H7 (cell line): Measurements from ENCODE around the gene GGA1. TPM values are rescaled to one million over a fixed set of nuclear protein-coding genes. Genes with fewer than 3 reads are reported as not detected.
"Not testable (repeated sequence)": the region's sequence is repeated elsewhere in the genome, so short reads cannot be mapped to it uniquely, and the experiment has no call there.

Source experiments
- DNase-seq: peaks from one replicate; pipeline ENCODE4 v3.0.0; 2012
- H3K27me3 ChIP-seq: 2 replicates; pipeline ENCODE4 v1.6.0; 2011; ENCODE audit warnings: mild to moderate bottlenecking, low read length; ENCODE audit not compliant: control insufficient read depth, insufficient read depth
- H3K36me3 ChIP-seq: replicated peaks from 2 replicates; pipeline ENCODE4 v1.5.1; 2011; ENCODE audit warnings: low read length; ENCODE audit not compliant: control insufficient read depth, insufficient read depth
- H3K4me3 ChIP-seq: 2 replicates; pipeline ENCODE4 v1.5.1; 2011; ENCODE audit warnings: low read depth, mild to moderate bottlenecking, control low read depth, low read length, moderate library complexity; ENCODE audit not compliant: insufficient read depth
- total RNA-seq: library from RNA; depleted of rRNA; stranded (reverse); fragments of >200 nt; shearing (Covaris generic); gene quantifications from 2 replicates; pipeline ENCODE4 v1.2.3, GENCODE V29; 2014

GGA1 gene
- total RNA-seq, 1 experiment from 2014 or later, result 67.9 TPM

DNA sequence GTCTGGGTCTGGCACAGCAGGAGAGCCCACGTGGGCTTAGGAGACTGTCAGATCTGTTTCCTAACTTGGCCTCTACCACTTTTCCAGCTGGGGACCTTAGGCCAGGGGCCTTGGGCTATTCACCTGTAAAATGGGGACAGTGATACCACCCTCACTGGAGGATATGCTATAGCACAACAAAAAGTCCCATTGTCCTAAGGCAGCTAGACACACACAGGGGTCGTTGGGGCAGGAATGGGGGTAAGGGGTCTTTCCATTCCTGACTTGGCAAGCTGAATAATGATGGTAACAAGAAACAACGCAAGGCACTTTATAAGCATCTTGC is 28.3 kb downstream of the GGA1 start:
- Histone ChIP-seq H3K4me3 (no peak overlapping the region), H3K27me3 (no peaks in the 10 kb centered on the region), H3K36me3 (peaks cover 8% of the 10 kb centered on the region)
- no peak for DNase-seq

DNA sequence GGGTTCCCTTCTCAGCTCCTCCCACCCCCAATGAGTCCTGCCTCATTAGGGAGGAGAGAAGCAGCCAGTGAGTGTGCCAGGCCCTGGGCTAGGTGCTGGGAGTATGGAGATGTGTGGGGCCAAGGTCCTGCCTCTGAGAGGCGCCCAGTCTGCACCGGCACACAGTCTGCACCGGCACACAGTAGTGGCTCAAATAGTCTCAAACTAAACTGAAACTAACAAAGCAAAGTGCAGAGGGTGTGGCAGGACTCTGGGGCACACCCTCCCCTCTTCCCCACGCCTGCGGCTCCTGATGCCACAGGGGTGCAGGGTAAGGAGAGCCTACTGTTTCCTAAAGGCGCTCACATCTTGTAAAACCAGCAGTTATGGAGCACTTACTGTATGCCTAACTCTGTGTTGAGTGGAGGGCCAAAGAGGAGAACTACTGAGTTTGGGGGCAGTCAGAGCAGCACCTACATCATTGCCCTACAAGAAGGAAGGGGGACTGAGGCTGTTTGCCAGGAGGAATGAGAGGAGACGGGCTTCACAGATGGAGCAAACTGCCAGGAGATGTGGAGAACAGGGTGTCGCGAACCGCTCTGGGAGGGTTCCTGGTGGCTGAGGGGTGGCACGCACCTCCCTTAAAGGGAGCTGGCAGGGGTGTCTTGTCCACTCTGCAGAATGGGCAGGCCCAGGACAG is 29.9 kb downstream of the GGA1 start:
- peak overlapping the region; percentile 73 for H3K4me3 ChIP-seq
- DNase-seq, result peak; percentile 63
- H3K27me3 ChIP-seq, result no peaks in the 10 kb centered on the region
- H3K36me3 ChIP-seq, result peaks cover 11% of the 10 kb centered on the region

DNA sequence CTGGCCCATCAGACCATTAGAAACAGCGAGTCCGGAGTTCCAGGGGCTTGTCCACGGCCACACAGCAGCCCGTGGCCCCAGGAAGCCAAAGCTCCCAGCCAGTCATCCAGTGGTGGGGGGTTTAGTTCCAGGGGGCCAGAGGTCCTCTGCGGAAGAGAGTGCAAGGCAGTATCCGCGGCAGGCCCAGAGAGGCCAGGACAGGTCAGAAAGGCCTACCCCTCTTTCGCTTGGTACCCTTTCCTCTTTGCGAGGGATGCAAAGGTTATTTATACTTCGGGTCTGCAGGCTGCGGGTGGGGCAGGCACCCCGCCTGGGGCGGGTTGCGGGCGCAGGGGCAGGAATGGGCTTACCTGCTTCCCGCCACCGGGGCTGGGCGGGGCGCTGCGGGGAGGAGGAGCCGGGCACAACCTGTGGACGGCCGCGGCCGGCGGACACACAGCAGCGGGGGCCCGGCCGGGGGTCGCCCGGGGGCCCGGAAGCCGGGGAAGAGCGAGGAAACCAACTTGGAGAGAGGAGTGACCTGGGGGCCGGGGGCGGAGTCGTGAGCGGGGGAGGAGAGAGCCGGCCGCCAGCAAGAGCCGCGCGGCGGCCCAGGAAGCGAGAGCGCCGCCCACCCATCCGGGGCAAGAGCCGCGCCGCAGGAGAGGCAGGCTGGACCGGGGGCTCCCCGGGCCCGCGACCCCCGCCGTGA is 30.6 kb downstream of the GGA1 start, which contains the start of gene SH3BP1:
TSS of gene SH3BP1 (plus strand) at position 600 of the 691 bp plus-strand sequence. CDS start 119 bp downstream, outside the sequence.
- Histone ChIP-seq H3K27me3 (no peaks in the 10 kb centered on the region), H3K36me3 (peaks cover 15% of the 10 kb centered on the region), H3K4me3 (peak within 1 kb of the TSS; percentile 73)
- peak; percentile 96 for DNase-seq

DNA sequence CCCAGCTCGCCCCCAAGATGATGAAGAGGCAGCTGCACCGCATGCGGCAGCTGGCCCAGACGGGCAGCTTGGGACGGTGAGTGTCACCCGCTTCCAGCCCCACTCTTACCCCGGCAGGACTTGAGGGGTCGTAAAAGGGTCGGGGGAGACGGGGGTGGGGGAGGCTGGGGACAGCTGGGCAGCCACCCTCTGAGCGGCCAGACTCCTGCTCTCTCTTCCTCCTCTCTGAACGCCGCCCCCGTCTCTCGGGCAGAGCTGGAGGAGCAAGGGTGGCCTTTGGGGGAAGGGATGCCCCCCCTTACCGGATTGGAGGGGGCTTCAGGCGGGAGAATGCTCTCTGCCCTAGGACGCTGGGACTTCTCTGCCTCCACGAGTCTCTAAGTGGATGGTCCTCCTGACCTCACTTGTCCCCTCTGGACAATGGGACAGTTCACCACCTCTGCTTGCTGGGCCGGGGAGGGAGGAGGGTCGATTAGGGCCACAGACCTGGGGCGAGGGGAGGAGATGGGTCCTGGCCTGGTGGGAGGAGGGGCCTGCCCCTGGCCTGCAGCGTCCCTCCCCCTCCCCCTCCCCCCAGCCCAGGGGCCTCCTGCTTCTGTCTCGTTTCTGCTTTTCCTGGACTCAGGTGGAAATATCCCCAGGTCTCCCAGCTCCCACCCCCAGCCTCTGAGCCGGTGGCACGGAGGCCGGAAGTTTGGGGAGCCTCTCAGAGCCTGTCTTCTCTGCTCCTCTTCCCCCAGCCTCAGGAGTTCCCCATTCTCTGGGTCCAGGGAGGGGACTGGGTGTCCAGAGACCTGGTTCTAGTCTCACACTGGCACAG is 31.3 kb downstream of the GGA1 start:
- peaks cover 22% of the 10 kb centered on the region for H3K36me3 ChIP-seq
- DNase-seq, result peak; percentile 92
- peak overlapping the region; percentile 73 for H3K4me3 ChIP-seq
- no peaks in the 10 kb centered on the region for H3K27me3 ChIP-seq

DNA sequence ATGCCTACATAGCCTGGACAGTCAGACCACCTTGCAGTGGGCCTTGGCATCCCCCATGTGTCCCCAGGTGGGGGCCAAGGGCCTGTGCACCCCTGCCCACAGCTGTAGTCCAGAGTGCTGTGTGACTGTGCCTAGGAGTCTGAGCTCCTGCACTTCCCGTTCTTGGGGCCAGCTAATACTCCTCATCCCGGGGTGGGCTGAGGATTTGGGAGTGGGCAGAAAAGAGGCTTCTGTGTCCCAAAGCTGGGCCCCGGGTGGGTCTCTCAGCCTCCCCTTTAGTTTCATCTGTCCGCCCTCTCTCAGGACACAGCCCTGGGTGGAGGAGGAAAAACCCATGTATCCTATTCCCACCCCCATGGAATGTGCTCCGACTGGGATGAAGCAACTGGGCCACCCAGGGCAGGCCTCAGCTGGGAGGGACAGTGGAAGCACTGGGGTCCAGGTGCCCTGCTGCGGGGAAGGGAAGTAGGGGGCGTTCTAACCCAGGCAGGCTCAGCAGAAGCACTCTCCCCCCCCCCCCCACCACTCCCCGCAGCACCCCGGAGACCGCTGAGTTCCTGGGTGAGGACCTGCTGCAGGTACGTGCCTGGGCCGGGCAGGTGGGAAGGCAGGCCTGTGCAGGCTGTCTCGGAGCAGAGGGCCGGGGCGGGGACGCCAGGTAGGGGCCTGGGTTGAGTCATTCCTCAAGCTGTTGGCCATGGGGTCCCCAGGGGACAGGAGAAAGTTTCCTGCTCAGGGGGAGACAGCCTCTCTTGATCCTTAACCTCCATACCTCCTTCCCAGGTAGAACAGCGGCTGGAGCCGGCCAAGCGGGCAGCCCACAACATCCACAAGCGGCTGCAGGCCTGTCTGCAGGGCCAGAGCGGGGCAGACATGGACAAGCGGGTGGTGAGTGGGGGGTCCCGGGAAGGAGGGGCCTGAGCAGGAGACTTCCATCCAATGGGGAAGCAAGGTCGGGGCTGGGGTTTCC is 32.2 kb downstream of the GGA1 start:
- peak overlapping the region; percentile 73 for H3K4me3 ChIP-seq
- H3K36me3 ChIP-seq, result peaks cover 26% of the 10 kb centered on the region
- H3K27me3 ChIP-seq, result no peaks in the 10 kb centered on the region
- peak; percentile 61 for DNase-seq

DNA sequence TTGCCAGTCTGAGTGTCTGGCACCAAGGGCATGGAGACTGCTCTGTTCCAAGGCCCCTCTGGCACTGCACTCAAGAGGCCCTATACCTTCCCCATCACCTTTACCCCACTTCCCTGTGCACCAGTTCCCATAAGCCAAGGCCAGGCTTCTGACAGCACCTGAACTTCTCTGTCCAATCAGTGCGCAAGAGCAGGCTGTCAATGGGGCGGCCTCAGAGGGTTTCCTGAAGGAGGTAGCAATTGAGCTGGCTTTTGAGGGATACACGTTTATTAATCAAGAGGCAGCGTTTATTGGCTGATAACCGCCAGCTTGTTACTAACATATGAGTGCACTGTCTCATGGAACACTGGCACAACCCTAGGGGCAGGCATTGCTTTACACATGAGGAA is 32.9 kb downstream of the GGA1 start:
- Histone ChIP-seq H3K27me3 (no peaks in the 10 kb centered on the region), H3K4me3 (no peak overlapping the region)
- DNase-seq, result no peak

DNA sequence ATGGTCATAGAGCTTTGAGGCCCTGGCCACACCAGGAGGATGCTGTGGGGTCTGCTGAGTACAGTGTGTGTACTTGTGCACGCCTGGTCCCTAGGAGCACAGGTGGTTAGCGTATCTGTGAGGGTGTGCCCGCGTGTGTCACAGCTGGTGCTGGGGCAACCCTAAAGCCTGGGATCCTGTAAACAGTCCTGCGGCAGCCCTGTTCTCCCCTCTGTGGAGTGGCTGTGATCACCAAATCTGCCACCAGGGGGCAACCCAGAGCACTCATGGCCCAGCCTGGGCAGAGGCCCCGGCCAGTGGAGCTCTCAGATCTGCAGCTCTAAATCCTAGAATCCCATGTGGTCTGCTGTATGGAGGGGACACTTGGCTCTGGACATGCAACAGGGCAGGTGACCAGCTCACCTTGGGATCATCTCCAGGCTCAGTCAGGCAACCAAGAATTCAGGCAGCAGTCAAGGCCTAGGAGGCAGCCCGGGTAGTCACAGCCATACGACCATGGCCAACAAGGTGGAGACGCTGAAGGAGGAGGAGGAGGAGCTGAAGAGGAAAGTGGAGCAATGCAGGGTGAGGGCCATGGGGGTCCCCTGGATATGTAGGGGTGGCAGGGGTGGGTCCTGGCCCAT is 34.7 kb downstream of the GGA1 start:
- H3K27me3 ChIP-seq, result no peaks in the 10 kb centered on the region
- DNase-seq, result peak; percentile 96
- H3K36me3 ChIP-seq, result peaks cover 33% of the 10 kb centered on the region
- H3K4me3 ChIP-seq, result no peak overlapping the region

More for the DNA sequence above, 32.9 kb downstream of the GGA1 start:
- H3K36me3 ChIP-seq, result peaks cover 26% of the 10 kb centered on the region

DNA sequence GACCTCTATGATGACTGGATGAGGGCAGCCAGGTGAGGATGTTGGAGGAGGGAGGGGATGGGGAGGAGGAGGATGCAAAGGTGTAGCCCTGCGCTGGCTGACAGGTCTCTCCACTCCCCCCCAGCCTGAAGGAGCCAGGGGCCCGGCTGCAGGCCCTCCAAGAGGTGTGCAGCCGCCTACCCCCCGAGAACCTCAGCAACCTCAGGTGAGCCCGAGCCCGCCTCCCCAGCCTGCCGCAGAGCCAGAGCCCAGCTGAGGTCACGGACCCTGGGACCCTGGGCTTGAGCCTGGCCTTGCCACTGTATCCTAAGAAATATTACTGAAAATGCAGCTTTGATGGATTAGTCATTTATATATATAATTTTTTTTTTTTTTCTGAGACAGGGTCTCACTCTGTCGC is 38.7 kb downstream of the GGA1 start:
- peaks cover 45% of the 10 kb centered on the region for H3K36me3 ChIP-seq
- no peak overlapping the region for H3K4me3 ChIP-seq
- DNase-seq, result no peak
- H3K27me3 ChIP-seq, result no peaks in the 10 kb centered on the region

DNA sequence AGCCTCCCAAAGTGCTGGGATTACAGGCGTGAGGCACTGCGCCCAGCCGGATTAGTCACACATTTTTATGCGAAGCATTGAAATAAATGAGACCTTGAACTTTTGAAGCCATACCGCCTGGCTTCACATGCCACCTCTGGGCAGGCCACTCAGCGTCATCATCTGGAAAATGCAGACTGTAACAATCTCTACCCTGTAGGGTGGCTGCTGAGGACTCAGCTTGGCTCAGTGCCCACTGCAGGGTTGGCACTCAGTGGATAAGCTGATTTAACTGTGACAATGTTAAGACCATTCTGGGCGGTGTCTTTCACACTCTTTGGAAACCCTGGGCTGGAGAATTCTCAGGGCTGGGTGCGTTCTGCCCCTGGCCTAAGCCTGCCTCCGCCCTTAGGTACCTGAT is 39.3 kb downstream of the GGA1 start:
- no peaks in the 10 kb centered on the region for H3K27me3 ChIP-seq
- peaks cover 45% of the 10 kb centered on the region for H3K36me3 ChIP-seq
- no peak for DNase-seq
- no peak overlapping the region for H3K4me3 ChIP-seq

DNA sequence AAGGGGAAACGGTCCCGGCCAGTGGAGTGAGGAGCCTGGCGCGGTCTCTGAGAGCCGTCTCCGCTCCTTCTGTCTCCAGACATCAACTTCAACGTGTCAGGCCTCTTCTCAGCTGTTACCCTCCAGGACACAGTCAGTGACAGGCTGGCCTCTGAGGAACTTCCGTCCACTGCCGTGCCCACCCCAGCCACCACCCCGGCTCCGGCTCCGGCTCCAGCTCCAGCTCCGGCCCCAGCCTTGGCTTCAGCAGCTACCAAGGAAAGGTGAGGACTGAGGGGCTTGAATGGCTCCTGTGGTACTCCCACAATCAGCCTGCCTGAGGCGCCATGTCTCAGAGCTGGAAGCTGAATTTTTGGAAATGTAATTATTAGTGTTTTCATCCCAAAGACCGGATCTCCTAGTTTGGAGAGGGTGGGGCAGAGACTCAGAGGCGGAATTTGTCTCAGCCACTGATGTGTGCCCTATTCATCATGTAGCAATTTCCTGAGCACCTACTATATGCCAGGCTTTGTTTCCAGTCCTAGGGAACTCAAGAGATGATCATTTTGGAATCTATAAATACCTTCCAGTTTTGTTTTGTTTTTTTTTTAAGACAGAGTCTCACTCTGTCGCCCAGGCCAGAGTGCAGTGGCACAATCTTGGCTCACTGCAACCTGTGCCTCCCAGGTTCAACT is 42.0 kb downstream of the GGA1 start:
- no peak for DNase-seq
- Histone ChIP-seq H3K36me3 (peaks cover 35% of the 10 kb centered on the region), H3K27me3 (no peaks in the 10 kb centered on the region), H3K4me3 (no peak overlapping the region)

DNA sequence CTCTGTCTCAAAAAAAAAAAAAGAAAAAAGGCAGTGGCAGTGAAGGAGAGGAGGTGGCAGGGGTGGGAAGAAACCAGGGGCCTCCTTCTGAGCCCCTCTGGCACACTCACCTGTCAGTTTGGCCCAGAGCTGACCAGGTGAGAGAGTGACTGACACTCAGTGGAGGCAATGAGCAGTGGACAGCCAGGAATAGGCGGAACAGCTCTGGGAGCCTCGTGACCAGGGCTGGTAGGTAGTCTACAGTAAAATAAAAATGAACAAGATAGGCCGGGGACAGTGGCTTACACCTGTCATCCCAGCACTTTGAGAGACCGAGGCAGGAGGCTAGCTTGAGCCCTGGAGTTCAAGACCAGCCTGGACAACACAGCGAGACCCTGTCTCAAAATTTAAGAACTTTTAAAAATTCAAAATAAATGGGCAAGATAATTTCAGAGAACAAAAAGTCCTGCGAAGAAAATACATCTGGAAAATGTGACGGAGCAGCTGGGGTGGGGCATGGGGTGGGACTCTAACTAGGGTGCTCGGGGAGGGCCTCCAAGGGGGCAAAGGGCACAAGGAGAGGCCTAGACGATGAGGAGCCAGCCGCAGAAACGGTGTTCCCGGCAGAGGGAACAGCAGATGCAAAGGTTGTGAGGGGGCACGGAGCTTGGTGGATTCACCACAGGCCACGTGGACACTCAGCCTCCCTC is 46.1 kb downstream of the GGA1 start:
- Histone ChIP-seq H3K27me3 (no peaks in the 10 kb centered on the region), H3K4me3 (no peak overlapping the region), H3K36me3 (peaks cover 25% of the 10 kb centered on the region)
- no peak for DNase-seq

DNA sequence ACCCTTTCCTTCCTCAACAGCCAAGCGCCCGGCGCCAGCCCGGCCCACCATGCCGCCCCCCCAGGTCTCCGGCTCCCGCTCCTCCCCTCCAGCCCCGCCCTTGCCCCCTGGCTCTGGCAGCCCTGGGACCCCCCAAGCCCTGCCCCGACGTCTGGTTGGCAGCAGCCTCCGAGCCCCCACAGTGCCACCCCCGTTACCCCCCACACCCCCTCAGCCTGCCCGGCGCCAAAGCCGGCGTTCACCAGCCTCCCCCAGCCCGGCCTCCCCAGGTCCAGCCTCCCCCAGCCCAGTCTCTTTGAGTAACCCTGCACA is 46.6 kb downstream of the GGA1 start:
- no peak overlapping the region for H3K4me3 ChIP-seq
- peaks cover 20% of the 10 kb centered on the region for H3K36me3 ChIP-seq
- DNase-seq, result no peak
- H3K27me3 ChIP-seq, result no peaks in the 10 kb centered on the region

DNA sequence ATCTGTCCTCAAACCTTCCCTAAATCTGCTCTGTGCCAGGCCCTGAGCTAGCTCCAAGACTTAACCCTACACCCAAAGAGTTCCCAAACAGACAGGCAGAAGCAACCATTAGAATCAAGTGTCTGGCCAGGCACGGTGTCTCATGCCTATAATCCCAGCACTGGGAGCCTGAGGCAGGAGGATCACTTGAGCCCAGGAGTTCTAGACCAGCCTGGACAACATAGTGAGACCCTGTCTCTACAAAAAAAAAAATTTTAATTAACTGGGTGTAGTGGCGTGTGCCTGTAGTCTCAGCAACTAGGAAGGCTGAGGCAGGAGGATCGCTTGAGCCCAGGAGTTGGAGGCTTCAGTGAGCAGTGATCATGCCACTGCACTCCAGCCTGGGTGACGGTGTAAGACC is 47.9 kb downstream of the GGA1 start:
- H3K27me3 ChIP-seq, H3K4me3 ChIP-seq: not testable (repeated sequence)

More for the DNA sequence above, 47.9 kb downstream of the GGA1 start:
- peaks cover 11% of the 10 kb centered on the region for H3K36me3 ChIP-seq
- DNase-seq, result not testable (repeated sequence)
